GM12873 (cell line): ENCODE results near the gene CFAP68.

Experiments used
- TF ChIP-seq, protein P1 (sequence below): IDR thresholded peaks from 2 replicates; pipeline ENCODE4 v1.5.1; 2012; ENCODE audit warnings: low read depth, mild to moderate bottlenecking, moderate library complexity, low read length, control low read depth; ENCODE audit not compliant: insufficient read depth; ENCODE audit errors: missing control alignments

The CFAP68 gene

DNA sequence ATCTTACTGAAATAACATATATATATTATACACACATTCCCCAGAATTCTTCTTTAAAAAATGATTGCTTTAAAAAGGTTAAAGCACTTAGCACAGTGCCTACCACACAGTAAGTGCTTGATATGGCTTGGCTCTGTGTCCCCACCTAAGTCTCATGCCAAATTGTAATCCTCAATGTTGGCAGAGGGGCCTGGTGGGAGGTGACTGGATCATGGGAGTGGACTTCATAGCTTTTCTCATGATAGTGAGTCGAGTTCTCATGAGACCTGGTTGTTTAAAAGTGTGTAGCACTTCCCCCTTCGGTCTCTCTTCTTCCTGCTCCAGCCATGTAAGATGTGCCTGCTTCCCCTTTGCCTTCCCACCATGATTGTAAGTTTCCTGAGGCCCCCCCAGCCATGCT is 26.1 kb downstream of the CFAP68 start:
- TF ChIP-seq, protein P1, sequence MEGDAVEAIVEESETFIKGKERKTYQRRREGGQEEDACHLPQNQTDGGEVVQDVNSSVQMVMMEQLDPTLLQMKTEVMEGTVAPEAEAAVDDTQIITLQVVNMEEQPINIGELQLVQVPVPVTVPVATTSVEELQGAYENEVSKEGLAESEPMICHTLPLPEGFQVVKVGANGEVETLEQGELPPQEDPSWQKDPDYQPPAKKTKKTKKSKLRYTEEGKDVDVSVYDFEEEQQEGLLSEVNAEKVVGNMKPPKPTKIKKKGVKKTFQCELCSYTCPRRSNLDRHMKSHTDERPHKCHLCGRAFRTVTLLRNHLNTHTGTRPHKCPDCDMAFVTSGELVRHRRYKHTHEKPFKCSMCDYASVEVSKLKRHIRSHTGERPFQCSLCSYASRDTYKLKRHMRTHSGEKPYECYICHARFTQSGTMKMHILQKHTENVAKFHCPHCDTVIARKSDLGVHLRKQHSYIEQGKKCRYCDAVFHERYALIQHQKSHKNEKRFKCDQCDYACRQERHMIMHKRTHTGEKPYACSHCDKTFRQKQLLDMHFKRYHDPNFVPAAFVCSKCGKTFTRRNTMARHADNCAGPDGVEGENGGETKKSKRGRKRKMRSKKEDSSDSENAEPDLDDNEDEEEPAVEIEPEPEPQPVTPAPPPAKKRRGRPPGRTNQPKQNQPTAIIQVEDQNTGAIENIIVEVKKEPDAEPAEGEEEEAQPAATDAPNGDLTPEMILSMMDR = no peak

DNA sequence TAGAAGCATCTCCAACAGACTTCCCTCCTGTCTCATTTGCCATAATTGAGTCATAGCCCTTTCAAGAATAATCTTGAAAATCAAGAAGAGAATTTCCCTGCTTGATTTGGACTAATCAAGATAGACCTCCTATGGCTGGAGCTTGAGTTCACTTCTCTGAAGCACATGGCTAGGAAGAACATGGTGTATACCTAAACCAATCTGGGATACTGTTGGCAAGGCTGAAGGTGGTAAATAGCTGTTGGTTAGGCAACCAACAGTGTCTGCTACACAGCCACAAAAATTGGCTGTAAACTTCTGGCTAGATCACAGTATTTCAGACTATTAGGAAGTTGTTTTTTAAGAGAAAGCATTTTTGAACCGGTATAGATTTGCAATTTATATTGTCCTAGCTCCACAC is 27.3 kb downstream of the CFAP68 start:
- TF ChIP-seq, protein P1 = no peak

DNA sequence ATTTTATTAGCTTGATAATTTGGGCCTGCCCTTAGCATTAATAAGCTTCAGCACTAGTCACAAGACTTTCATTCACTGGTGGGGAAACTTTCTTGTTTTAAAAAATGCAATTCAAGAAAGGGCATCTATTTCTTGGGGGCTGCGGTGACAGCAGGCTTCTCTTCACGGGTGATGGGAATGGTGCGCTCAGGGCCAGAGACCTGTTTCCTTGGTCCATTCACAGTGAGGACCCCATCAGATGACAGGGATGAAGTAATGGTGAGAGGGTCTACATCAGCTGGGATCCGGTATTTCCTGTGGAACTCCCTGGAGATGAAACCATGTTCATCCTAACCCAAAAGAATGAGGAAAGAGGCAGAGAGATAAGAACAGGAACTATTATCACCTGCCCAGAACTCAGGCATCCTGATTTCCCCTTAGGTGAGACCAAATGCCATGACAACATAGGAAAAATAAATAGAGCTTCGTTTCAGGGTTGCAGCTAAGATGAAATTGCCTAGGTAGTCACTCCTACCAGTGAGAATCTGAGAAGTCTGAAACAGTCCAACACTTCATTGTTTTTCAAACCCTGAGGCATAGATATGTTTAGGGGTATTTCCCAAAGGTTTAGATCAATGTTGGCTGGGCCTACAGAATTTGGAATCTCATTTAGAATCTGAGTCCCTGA is 29.4 kb downstream of the CFAP68 start:
- TF ChIP-seq, protein P1 = no peak

DNA sequence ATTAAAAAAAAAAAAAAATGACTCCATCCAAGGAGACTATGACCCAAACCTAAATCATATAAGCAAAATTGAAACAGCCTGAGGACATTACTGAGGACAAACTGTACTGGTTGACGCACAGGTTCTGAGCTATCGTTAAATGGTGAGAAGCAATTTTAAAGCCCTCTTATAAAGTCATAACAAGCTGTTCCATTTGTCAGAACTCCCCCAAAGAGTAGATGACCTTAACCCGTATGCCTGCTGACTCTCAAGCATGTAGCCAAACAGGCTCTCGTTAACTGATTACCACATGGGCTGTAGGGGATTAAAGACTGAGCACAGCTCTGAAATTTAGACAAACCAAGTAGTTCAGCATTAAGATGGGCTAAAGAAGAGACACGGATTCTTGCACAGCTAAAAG is 30.0 kb downstream of the CFAP68 start:
- TF ChIP-seq, protein P1 = no peak

DNA sequence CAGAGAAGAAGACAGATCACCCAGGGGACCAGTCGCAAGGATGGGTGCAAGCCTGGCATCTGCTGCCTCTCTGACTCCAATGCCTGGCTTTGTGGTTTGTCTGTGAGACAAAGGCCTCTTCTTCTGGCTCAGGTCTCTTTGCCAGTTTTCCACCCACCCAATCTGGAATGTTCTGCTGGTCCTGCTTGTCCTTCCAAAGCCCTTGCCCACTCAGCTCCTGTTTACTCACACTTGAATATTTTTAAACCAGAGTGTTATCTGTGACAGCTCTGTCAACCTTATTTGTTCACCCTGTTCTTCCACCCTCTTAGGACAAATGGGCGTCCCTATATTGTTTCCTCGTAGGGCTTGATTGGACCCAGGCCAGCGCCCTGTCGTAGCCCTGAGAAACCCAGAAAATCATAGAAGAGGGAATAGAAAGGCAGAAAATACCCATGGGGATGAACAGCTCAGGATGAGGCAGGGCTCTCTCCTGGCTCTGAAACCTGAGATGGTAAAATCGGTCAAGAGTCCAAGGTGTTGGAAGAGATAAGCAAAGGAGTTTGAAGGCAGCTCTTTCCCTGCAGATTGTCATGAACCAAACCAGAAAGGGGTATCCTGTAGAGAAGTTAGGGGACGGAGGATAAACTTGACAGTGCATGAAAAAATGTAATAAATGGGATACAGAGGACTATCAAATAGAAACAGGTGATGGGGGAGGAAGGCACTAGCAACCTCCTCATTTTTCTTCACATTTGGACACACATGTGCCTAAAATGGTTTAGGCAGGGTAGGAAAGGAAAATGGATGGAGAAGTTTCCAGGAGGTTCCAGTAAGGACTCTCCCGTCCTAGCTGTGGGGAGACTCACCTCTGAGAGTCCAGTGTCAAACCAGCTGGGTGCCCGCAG is 31.6 kb downstream of the CFAP68 start:
- TF ChIP-seq, protein P1 = no peak

DNA sequence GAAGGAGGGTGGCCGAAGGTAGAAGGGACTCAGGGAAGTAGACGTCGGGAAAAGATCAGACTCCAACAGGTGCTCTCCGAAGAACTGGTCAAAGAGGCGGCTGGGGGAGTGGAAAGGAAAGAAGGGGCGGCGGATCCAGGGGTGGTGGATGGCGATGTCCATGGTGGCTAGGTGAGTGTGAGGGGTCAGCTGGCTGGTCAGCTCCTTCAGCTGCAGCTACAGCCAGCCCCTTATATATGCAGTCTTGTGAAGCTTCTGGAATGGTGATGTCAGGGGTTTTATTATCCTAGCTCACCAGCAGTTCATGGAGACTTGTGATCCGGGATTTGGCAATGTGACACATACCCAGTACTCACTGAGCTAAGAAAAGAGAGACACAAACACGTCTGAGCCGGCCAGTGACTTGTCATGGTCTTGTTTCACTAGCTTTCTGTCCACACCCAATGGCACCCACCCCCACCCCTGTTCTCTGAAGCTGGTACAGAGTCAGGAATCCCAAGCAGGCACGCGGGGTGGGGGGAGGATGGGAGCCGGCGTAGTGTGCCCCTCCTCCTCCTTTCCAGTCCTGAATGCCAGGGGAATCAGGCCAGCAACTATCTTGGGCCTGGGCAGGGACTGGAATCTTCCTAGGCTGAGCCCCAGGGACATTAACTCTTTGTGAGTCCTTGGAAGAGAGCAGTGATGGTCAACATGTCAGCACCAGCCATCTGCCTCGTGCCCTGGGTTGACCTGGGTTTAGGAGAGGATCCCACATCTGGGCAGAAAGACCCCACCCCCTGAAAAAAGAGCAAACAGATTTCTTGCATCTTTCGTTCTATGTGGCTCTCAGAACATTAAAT is 32.4 kb downstream of the CFAP68 start, which contains the start of gene CRYAB:
Gene CRYAB, minus strand, starts transcription at position 208 of the 839 bp plus-strand sequence. Its CDS starts 46 bp downstream, at position 162.
- TF ChIP-seq, protein P1 = no peak
